ENCODE data around the gene RTN4R.

GRCh38 chr22:20236052-20236717, 31.9 kb downstream of the RTN4R start:
- no peak for TF ChIP-seq CTCF (IDR thresholded peaks at IDR 0.05)
- no peak for TF ChIP-seq POLR2A (IDR thresholded peaks at IDR 0.05)

All from uterus (tissue), 2 donors.